C4-2B (cell line): ENCODE measurements around the gene KIF18B.

Experiments
- CTCF ChIP-seq: fragments of 450-650 bp; conservative IDR thresholded peaks from 2 replicates; pipeline ENCODE4 v1.5.1; 2017; ENCODE audit warnings: mild to moderate bottlenecking
- ZFX ChIP-seq: fragments of 450-650 bp; IDR thresholded peaks from 2 replicates; pipeline ENCODE4 v1.6.1; 2017

GRCh38 chr17:44906010-44906646, 41.4 kb downstream of the KIF18B start:
- TF ChIP-seq CTCF = no peak
- no peak for TF ChIP-seq ZFX
